HG03442 (cell line): ENCODE data around the gene MROH2B.
"Not testable (repeated sequence)": the region's sequence is repeated elsewhere in the genome, so short reads cannot be mapped to it uniquely, and the experiment has no call there.

ENCODE experiments used
- ATAC-seq: cut with Tn5 transposase; IDR thresholded peaks from one replicate; pipeline ENCODE4 v1.9.1; 2021; ENCODE audit warnings: mild to moderate bottlenecking, moderate library complexity; ENCODE audit not compliant: unreplicated experiment

Gene MROH2B

GRCh38 chr5:41032973-41033372, 38.2 kb downstream of the MROH2B start:
- ATAC-seq: no peak

- not testable (repeated sequence) for ATAC-seq
These were observed 48.5 kb downstream of the MROH2B start for GRCh38 chr5:41022600-41022999.

- no peak for ATAC-seq
These were observed 58.8 kb downstream of the MROH2B start for GRCh38 chr5:41012318-41012717.

- no peak for ATAC-seq
These were observed 60.6 kb downstream of the MROH2B start for GRCh38 chr5:41010572-41010971.

GRCh38 chr5:41009232-41009631, 61.9 kb downstream of the MROH2B start:
- ATAC-seq: no peak

DNA sequence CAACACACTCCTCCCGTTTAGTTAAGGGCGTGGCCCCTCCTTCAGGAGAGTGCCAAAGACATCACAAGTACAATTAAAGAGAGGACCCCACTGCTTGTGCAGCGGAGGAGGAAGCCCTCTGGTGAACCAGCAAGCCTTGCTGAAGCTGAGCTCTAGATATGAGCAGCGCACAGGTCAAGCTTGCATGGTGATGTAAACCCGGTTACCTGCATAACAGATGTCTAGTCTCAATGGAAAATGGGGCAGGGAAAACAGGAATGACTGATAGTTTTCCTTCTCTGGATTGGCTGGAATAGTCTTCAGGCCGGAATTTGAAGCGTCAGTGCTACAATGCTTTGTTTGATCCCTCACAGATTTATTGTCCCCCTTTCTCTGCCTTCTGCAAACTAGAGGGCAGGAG, 66.2 kb downstream of the MROH2B start:
- ATAC-seq: no peak

DNA sequence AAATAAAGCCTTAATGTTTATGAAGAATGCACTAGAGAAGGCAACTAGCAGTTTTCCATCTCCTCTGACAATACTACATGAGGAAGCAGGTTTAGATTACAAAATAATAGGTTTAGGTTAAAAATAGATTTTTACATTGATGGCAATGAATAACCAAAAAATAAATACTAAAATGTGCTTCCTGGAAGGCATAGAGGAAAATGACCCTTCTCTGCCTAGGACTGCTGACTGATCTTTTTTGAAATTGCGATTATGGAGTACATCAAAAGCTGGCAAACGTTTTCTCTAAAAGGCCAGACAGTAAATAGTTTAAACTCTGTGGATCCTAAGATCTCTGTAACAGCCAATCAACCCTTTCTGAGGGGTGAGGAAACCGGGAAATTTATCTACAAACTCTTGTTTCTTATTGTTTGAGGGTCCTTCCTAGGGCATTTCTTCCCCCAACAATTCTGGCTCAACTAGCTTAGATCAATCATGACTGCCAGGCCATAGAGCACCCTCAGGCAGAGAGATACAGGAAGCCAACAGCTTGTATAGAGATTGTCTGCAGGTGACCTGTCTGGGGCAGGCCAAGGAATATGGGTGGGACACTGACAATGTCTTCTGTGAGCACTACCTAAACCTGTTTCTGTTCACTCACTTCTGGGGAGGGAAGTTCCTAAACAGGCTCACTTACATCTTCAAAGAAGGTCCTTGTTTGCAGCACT, 67.3 kb downstream of the MROH2B start:
- no peak for ATAC-seq

GRCh38 chr5:40999966-41000365, 71.2 kb downstream of the MROH2B start:
- no peak for ATAC-seq

- ATAC-seq: no peak
These were observed 72.0 kb downstream of the MROH2B start for GRCh38 chr5:40999142-40999541.

DNA sequence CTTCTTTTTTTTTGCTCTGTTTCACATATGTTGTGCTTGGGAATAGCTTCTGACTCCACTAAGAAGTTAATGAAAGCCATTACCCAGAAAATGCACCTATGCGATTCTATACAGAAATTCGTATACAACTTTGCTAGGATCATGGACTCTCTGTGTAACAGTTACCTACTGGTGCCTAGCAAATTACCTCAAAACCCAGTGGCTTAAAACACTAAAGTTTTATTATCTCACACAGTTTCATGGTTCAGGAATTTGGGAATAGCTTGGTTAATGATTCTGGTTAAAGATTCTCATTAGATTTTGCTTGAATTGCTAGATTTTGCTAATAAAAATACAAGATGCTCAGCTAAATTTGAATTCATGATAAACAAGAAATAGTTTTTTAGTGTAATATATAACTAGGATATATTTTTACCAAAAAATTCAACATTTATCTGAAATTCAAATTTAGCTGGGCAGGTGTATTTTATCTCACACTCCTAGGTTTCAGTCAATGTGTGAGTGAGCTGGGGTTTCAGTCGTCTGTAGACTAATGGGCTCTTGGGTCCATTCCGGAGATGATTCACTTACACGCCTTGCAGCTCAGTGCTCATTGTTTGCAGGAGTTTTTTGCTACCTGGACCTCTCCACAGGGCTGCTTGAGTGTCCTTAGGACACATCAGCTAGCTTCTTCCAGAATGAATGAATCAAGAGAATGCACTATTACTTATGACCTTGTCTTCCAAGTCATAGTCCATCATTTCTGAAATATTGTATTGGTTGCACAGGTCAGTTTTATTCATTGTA, 75.1 kb downstream of the MROH2B start:
- ATAC-seq: no peak

DNA sequence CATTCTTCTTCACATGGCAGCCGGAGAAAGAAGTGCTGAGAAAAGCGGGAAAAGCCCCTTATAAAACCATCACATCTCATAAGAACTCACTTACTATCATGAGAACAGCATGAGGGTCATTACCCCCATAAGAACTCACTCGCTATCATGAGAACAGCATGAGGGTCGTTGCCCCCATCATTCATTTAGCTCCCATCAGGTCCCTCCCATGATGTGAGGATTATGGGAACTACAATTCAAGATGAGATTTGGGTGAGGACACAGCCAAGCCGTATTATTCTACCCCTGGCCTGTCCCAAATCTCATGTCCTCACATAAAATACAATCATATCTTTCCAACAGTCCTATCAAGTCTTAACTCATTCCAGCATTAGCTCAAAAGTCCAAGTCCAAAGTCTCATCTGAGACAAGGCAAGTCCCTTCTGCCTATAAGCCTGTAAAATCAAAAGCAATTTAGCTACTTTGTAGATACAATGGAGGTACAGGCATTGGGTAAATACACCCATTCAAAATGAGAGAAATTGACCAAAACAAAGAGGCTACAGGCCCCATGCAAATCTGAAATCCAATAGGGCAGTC, 79.1 kb downstream of the MROH2B start:
- no peak for ATAC-seq

DNA sequence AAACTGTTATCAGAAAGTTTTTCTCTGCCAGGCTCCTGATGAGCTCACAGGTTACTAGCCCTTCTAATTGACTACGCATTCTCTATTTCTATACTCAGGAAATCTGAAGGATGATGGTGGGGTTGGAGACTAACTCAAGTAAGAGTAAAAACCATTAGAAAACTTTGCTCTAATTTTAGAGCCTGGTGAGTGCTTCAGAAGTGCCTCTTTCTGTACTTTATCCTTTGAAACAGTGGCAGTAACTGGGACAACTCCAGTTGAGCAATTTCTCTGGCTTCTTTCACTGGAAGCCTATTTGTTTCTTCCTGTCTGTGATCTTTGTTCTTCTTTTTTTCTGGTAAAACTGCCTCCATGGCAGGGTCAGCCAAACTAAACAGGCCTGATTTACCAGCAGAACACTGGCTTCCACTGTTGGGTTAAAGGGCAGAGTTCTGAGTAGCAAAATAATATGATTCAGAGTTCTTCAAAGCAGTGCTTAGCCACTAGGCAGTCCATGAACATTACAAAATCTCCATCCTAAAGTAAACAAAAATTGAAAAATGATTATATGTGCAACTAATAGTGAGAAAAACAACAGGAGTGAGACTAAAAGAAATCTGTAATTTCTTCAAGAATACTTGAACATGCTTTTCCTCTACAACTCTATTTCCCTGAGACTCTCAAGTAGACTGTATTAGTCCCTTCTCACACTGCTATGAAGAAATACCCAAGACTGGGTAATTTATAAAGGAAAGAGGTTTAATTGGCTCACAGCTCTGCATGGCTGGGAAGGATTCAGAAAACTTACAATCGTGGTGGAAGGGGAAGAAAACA, 79.8 kb downstream of the MROH2B start:
- ATAC-seq: no peak

- ATAC-seq: no peak
These were observed 82.2 kb downstream of the MROH2B start for GRCh38 chr5:40988746-40989510.

- ATAC-seq: no peak
These were observed 83.8 kb downstream of the MROH2B start for GRCh38 chr5:40987349-40987748.

- no peak for ATAC-seq
These were observed 84.5 kb downstream of the MROH2B start for GRCh38 chr5:40986666-40987065.

- ATAC-seq: no peak
These were observed 85.6 kb downstream of the MROH2B start for GRCh38 chr5:40985501-40985900.

GRCh38 chr5:40984884-40985283, 86.3 kb downstream of the MROH2B start:
- no peak for ATAC-seq

DNA sequence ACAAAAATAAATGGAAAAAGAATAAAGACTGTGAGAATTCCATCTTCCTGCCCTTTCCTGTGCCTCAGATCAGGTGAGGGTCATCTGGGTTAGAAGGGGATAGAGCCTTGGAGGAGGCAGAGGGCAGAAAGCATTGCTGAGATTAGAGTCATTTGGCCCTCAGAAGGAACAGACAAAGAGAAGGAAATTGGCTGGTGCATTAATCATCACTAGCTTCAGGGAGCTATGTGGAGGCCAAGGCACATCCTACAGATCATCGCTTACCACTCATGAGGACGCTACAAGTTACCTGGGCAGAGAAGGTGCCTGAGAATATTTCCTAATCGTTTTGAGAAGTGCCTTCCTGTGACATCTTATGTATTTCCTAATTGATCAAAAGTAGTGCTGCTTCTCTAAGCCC, 87.4 kb downstream of the MROH2B start:
- no peak for ATAC-seq

DNA sequence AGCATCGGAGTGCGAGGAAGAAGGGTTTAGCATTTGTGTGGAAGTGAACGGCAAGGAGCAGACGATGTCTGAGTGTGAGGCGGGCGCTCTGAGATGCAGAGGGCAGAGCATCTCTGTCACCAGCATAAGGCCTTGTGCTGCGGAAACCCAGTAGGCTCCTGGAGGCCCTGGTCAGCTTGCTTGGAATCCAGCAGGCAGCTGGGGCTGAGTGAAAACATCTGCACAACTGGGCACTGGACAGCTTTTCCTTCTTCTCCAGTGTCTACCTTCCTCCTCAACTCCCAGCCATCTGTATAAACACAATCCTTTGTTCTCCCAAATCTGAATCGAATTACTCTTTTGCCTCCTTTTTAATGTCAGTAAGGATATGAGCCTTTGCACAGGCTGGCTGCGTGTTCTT, 89.7 kb downstream of the MROH2B start:
- ATAC-seq: no peak

GRCh38 chr5:40976836-40977235, 94.3 kb downstream of the MROH2B start:
- no peak for ATAC-seq

DNA sequence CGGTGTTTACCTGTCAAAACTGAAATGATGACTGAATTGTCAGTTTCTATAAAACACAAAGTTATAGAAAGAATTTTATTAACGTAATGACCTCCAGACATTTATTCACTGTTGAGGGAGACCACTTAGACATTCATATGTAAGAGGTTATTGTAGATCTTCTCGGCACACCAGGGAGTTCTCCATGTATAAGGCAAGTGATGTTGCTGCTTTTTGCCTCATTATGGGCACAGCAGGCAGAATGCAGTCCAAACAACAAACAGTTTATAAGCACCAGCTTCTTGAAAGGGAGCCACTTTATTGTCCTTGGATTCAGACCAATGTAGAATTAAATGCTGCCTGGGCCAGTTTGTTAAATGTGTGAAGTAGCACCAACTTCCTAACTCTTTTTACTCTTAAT, 95.1 kb downstream of the MROH2B start:
- ATAC-seq: no peak
